Measurements from ENCODE around the gene MYO1D.

- TF ChIP-seq RARB (CRISPR knock-in tag; IDR thresholded peaks at IDR 0.05): no peak
- TF ChIP-seq TSHZ2 (CRISPR knock-in tag; IDR thresholded peaks at IDR 0.05): no peak
- no peak for TF ChIP-seq TOX (CRISPR knock-in tag; IDR thresholded peaks at IDR 0.05; ENCODE audit: borderline replicate concordance)
- TF ChIP-seq CREB5 (CRISPR knock-in tag; IDR thresholded peaks at IDR 0.05; ENCODE audit: low read depth): no peak
- TF ChIP-seq OSR1 (CRISPR knock-in tag; IDR thresholded peaks at IDR 0.05): no peak
- TF ChIP-seq CSRNP3 (CRISPR knock-in tag; IDR thresholded peaks at IDR 0.05): no peak
- TF ChIP-seq PATZ1 (CRISPR knock-in tag; IDR thresholded peaks at IDR 0.05; ENCODE audit: borderline replicate concordance): no peak
- TF ChIP-seq ZFP3 (CRISPR knock-in tag; IDR thresholded peaks at IDR 0.05): no peak
- no peak for TF ChIP-seq ZNF8 (CRISPR knock-in tag; IDR thresholded peaks at IDR 0.05)
- no peak for TF ChIP-seq ISL1 (CRISPR knock-in tag; IDR thresholded peaks at IDR 0.05)
- no peak for TF ChIP-seq ARNTL (CRISPR knock-in tag; IDR thresholded peaks at IDR 0.05; ENCODE audit: borderline replicate concordance, low read depth)
- no peak for TF ChIP-seq TCF4 (CRISPR knock-in tag; IDR thresholded peaks at IDR 0.05; ENCODE audit: borderline replicate concordance)
- TF ChIP-seq ZFP30 (CRISPR knock-in tag; IDR thresholded peaks at IDR 0.05): no peak
These were observed 24.8 kb upstream of the MYO1D start for GRCh38 chr17:32901743-32902142.
